ENCODE data around the gene IRAK3. TPM values are rescaled to one million over a fixed set of nuclear protein-coding genes. Genes with fewer than 3 reads are reported as not detected.
A peak's percentile ranks its signal among the peaks of the same experiment; 100 is the strongest.
"Not testable (repeated sequence)": the region's sequence is repeated elsewhere in the genome, so short reads cannot be mapped to it uniquely, and the experiment has no call there.

The IRAK3 gene
- total RNA-seq, 1 donor: 57.5 TPM

- Histone ChIP-seq H3K4me3 (ENCODE audit: low read length) (no peak overlapping the region), H3K4me1 (ENCODE audit: insufficient read depth, low read length) (peaks cover 42% of the 10 kb centered on the region), H3K27me3 (ENCODE audit: insufficient read depth, low read length) (no peaks in the 10 kb centered on the region), H3K9me3 (ENCODE audit: low read depth, low read length) (no peaks in the 10 kb centered on the region)
Observed at GRCh38 chr12:66282244-66282643, 93.2 kb downstream of the IRAK3 start.

- no peaks in the 10 kb centered on the region for H3K27me3 ChIP-seq (ENCODE audit: insufficient read depth, low read length)
- no peak overlapping the region for H3K4me3 ChIP-seq (ENCODE audit: low read length)
- H3K9me3 ChIP-seq (ENCODE audit: low read depth, low read length): no peaks in the 10 kb centered on the region
- H3K4me1 ChIP-seq (ENCODE audit: insufficient read depth, low read length): peaks cover 49% of the 10 kb centered on the region
Observed at GRCh38 chr12:66287275-66287674, 98.3 kb downstream of the IRAK3 start.

- no peaks in the 10 kb centered on the region for H3K27me3 ChIP-seq (ENCODE audit: insufficient read depth, low read length)
- no peaks in the 10 kb centered on the region for H3K9me3 ChIP-seq (ENCODE audit: low read depth, low read length)
- peaks cover 49% of the 10 kb centered on the region for H3K4me1 ChIP-seq (ENCODE audit: insufficient read depth, low read length)
- H3K4me3 ChIP-seq (ENCODE audit: low read length): no peak overlapping the region
Observed at GRCh38 chr12:66288121-66288520, 99.1 kb downstream of the IRAK3 start.

GRCh38 chr12:66289485-66289884, 100.5 kb downstream of the IRAK3 start:
- Histone ChIP-seq H3K4me3 (ENCODE audit: low read length) (no peak overlapping the region), H3K9me3 (ENCODE audit: low read depth, low read length) (no peaks in the 10 kb centered on the region), H3K27me3 (ENCODE audit: insufficient read depth, low read length) (no peaks in the 10 kb centered on the region), H3K4me1 (ENCODE audit: insufficient read depth, low read length) (peaks cover 44% of the 10 kb centered on the region)

GRCh38 chr12:66290716-66291200, 101.7 kb downstream of the IRAK3 start:
- no peaks in the 10 kb centered on the region for H3K27me3 ChIP-seq (ENCODE audit: insufficient read depth, low read length)
- peaks cover 43% of the 10 kb centered on the region for H3K4me1 ChIP-seq (ENCODE audit: insufficient read depth, low read length)
- no peaks in the 10 kb centered on the region for H3K9me3 ChIP-seq (ENCODE audit: low read depth, low read length)
- H3K4me3 ChIP-seq (ENCODE audit: low read length): no peak overlapping the region

GRCh38 chr12:66296176-66296683, 107.2 kb downstream of the IRAK3 start:
- H3K4me1 ChIP-seq (ENCODE audit: insufficient read depth, low read length): peaks cover 7% of the 10 kb centered on the region
- H3K27me3 ChIP-seq (ENCODE audit: insufficient read depth, low read length): no peaks in the 10 kb centered on the region
- no peak overlapping the region for H3K4me3 ChIP-seq (ENCODE audit: low read length)
- no peaks in the 10 kb centered on the region for H3K9me3 ChIP-seq (ENCODE audit: low read depth, low read length)

- H3K4me1 ChIP-seq (ENCODE audit: insufficient read depth, low read length): peaks cover 8% of the 10 kb centered on the region
- no peaks in the 10 kb centered on the region for H3K9me3 ChIP-seq (ENCODE audit: low read depth, low read length)
- no peak overlapping the region for H3K4me3 ChIP-seq (ENCODE audit: low read length)
- no peaks in the 10 kb centered on the region for H3K27me3 ChIP-seq (ENCODE audit: insufficient read depth, low read length)
Observed at GRCh38 chr12:66297080-66297479, 108.1 kb downstream of the IRAK3 start.

- Histone ChIP-seq H3K4me1 (ENCODE audit: insufficient read depth, low read length) (peaks cover 8% of the 10 kb centered on the region), H3K27me3 (ENCODE audit: insufficient read depth, low read length) (no peaks in the 10 kb centered on the region)
Observed at GRCh38 chr12:66297923-66298322, 108.9 kb downstream of the IRAK3 start.

GRCh38 chr12:66301944-66302826, 113.2 kb downstream of the IRAK3 start, which contains the start of gene HELB:
Gene HELB, plus strand, starts transcription at chr12:66302493. Its CDS starts 111 bp downstream, at chr12:66302604.
- Histone ChIP-seq H3K4me1 (ENCODE audit: insufficient read depth, low read length) (peaks cover 29% of the 10 kb centered on the region), H3K9me3 (ENCODE audit: low read depth, low read length) (no peaks in the 10 kb centered on the region), H3K27me3 (ENCODE audit: insufficient read depth, low read length) (no peaks in the 10 kb centered on the region), H3K4me3 (ENCODE audit: low read length) (peak within 1 kb of the TSS; percentile 77)

More at GRCh38 chr12:66297923-66298322, 108.9 kb downstream of the IRAK3 start:
- no peaks in the 10 kb centered on the region for H3K9me3 ChIP-seq (ENCODE audit: low read depth, low read length)
- no peak overlapping the region for H3K4me3 ChIP-seq (ENCODE audit: low read length)

GRCh38 chr12:66302827-66303169, 113.8 kb downstream of the IRAK3 start:
- H3K27me3 ChIP-seq (ENCODE audit: insufficient read depth, low read length): no peaks in the 10 kb centered on the region
- H3K4me3 ChIP-seq (ENCODE audit: low read length): peak overlapping the region; percentile 77
- peaks cover 28% of the 10 kb centered on the region for H3K4me1 ChIP-seq (ENCODE audit: insufficient read depth, low read length)
- no peaks in the 10 kb centered on the region for H3K9me3 ChIP-seq (ENCODE audit: low read depth, low read length)

GRCh38 chr12:66303316-66303804, 114.3 kb downstream of the IRAK3 start:
- not testable (repeated sequence) for H3K9me3 ChIP-seq (ENCODE audit: low read depth, low read length); H3K27me3 ChIP-seq (ENCODE audit: insufficient read depth, low read length)
- Histone ChIP-seq H3K4me1 (ENCODE audit: insufficient read depth, low read length) (peaks cover 28% of the 10 kb centered on the region), H3K4me3 (ENCODE audit: low read length) (peak overlapping the region; percentile 77)

Other genes starting within 250 kb of the IRAK3 start
- gene LLPH, start 58.5 kb upstream of the IRAK3 start, total RNA-seq: 5.0 TPM
- gene TMBIM4, start 19.2 kb upstream of the IRAK3 start, total RNA-seq: 69.9 TPM
- 92.4 TPM for gene HELB, start 113.3 kb downstream of the IRAK3 start, total RNA-seq

All from mononuclear cell (primary cell).